HG03060 (cell line): ENCODE results near the gene STX1A.
"Not testable (repeated sequence)": the region's sequence is repeated elsewhere in the genome, so short reads cannot be mapped to it uniquely, and the experiment has no call there.

Experiments
- ATAC-seq: cut with Tn5 transposase; IDR thresholded peaks from one replicate; pipeline ENCODE4 v1.9.1; 2021; ENCODE audit warnings: low read depth, moderate number of reproducible peaks; ENCODE audit not compliant: unreplicated experiment

The STX1A gene

GRCh38 chr7:73736885-73737284, 17.4 kb upstream of the STX1A start:
- no peak for ATAC-seq

- no peak for ATAC-seq
Measured at GRCh38 chr7:73735528-73735905, 16.0 kb upstream of the STX1A start.

GRCh38 chr7:73734619-73735527, 15.4 kb upstream of the STX1A start:
- ATAC-seq: no peak

GRCh38 chr7:73732397-73732796, 12.9 kb upstream of the STX1A start:
- ATAC-seq: no peak

GRCh38 chr7:73730485-73730884, 11.0 kb upstream of the STX1A start:
- no peak for ATAC-seq

GRCh38 chr7:73728551-73728950, 9.1 kb upstream of the STX1A start:
- ATAC-seq: no peak

GRCh38 chr7:73727952-73728351, 8.5 kb upstream of the STX1A start:
- no peak for ATAC-seq

- no peak for ATAC-seq
Measured at GRCh38 chr7:73726083-73726466, 6.6 kb upstream of the STX1A start.

GRCh38 chr7:73723813-73724212, 4.3 kb upstream of the STX1A start:
- ATAC-seq: no peak

- no peak for ATAC-seq
Measured at GRCh38 chr7:73722785-73723184, 3.3 kb upstream of the STX1A start.

- not testable (repeated sequence) for ATAC-seq
Measured at GRCh38 chr7:73722182-73722581, 2.7 kb upstream of the STX1A start.

- no peak for ATAC-seq
Measured at GRCh38 chr7:73721377-73721817, 1.9 kb upstream of the STX1A start.

GRCh38 chr7:73720443-73720842, 974 bp upstream of the STX1A start:
- not testable (repeated sequence) for ATAC-seq

GRCh38 chr7:73719806-73720169, 319 bp upstream of the STX1A start:
- ATAC-seq: no peak

- ATAC-seq: no peak
Measured at GRCh38 chr7:73718438-73718881, 1.0 kb downstream of the STX1A start.

GRCh38 chr7:73717991-73718405, 1.5 kb downstream of the STX1A start:
- ATAC-seq: no peak

GRCh38 chr7:73717025-73717807, 2.3 kb downstream of the STX1A start:
- ATAC-seq: no peak

GRCh38 chr7:73716318-73716890, 3.1 kb downstream of the STX1A start:
- ATAC-seq: no peak

GRCh38 chr7:73715648-73716317, 3.7 kb downstream of the STX1A start:
- ATAC-seq: no peak

GRCh38 chr7:73713319-73713718, 6.2 kb downstream of the STX1A start:
- not testable (repeated sequence) for ATAC-seq

- ATAC-seq: no peak
Measured at GRCh38 chr7:73712773-73713172, 6.7 kb downstream of the STX1A start.
